ENCODE data around the gene MCC.
A peak's percentile ranks its signal among the peaks of the same experiment; 100 is the strongest.

Gene MCC

GRCh38 chr5:113380807-113381326, 107.4 kb downstream of the MCC start:
- no peaks in the 10 kb centered on the region for H3K9me3 Mint-ChIP-seq
- no peak overlapping the region for H3K27ac Mint-ChIP-seq
- H3K27me3 Mint-ChIP-seq (ENCODE audit: low read depth, poor library complexity): peaks cover 6% of the 10 kb centered on the region
- H3K4me1 Mint-ChIP-seq: peaks cover 46% of the 10 kb centered on the region
- TF ChIP-seq, protein P1, sequence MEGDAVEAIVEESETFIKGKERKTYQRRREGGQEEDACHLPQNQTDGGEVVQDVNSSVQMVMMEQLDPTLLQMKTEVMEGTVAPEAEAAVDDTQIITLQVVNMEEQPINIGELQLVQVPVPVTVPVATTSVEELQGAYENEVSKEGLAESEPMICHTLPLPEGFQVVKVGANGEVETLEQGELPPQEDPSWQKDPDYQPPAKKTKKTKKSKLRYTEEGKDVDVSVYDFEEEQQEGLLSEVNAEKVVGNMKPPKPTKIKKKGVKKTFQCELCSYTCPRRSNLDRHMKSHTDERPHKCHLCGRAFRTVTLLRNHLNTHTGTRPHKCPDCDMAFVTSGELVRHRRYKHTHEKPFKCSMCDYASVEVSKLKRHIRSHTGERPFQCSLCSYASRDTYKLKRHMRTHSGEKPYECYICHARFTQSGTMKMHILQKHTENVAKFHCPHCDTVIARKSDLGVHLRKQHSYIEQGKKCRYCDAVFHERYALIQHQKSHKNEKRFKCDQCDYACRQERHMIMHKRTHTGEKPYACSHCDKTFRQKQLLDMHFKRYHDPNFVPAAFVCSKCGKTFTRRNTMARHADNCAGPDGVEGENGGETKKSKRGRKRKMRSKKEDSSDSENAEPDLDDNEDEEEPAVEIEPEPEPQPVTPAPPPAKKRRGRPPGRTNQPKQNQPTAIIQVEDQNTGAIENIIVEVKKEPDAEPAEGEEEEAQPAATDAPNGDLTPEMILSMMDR (IDR thresholded peaks at IDR 0.05): no peak
- no peak overlapping the region for H3K4me3 Mint-ChIP-seq
- no peaks in the 10 kb centered on the region for H3K36me3 Mint-ChIP-seq (ENCODE audit: low read depth)
- DNase-seq: no peak

- DNase-seq: no peak
- TF ChIP-seq, protein P1 (IDR thresholded peaks at IDR 0.05): no peak
- Mint-ChIP-seq H3K9me3 (no peaks in the 10 kb centered on the region), H3K27me3 (ENCODE audit: low read depth, poor library complexity) (peaks cover 4% of the 10 kb centered on the region), H3K27ac (no peak overlapping the region), H3K4me3 (no peak overlapping the region), H3K4me1 (peaks cover 42% of the 10 kb centered on the region), H3K36me3 (ENCODE audit: low read depth) (no peaks in the 10 kb centered on the region)
These were observed 108.1 kb downstream of the MCC start for GRCh38 chr5:113379936-113380806.

DNA sequence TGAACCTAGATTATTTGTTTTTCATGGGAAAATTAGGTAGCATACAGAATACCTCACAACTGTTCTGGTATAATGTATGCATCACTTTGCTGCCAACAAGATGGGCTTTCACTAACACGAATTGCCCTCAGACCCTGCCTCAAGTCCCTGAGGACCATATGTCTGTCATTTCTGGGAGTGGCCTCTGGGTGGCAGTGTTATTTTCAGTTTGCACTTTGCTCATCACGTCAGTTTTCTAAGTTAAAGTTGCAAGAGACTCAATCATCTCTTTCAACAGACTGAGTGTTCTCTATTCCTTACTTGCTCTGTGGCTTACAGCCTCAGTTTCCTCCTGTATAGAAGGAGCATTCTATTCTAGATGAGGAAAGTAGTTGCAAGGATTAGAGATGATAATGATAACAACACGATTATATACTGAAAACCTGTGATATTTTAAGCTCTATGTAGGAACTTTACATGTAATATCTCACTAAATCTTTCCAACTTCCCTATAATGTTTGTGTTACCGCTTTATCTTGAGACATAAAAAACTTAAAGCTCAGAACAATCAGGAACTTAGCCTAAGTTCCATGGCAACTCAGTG, 109.2 kb downstream of the MCC start:
- DNase-seq: peak; percentile 71
- H3K27ac Mint-ChIP-seq: no peak overlapping the region
- peaks cover 38% of the 10 kb centered on the region for H3K4me1 Mint-ChIP-seq
- H3K9me3 Mint-ChIP-seq: no peaks in the 10 kb centered on the region
- peaks cover 4% of the 10 kb centered on the region for H3K27me3 Mint-ChIP-seq (ENCODE audit: low read depth, poor library complexity)
- TF ChIP-seq, protein P1 (IDR thresholded peaks at IDR 0.05): peak; percentile 68
- no peak overlapping the region for H3K4me3 Mint-ChIP-seq
- H3K36me3 Mint-ChIP-seq (ENCODE audit: low read depth): no peaks in the 10 kb centered on the region

DNA sequence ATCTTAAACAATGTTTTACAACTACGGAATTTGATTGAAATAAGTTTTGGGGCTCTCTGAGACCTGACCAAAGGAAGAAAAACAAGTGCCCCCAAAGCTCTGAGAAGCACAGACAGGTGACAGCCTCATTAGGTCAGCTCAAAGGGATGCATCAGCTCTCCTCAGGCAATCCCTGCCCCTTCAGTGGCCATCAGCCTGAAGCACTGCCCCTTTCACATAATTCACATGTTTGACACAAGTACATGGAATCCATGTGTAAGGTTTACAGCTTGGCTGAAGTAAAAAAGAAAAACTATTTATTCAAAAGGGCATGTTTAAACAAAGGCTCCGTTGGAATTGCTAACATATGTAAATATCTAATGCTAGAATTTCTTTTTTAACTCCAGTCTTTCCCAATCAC, 109.7 kb downstream of the MCC start:
- Mint-ChIP-seq H3K9me3 (no peaks in the 10 kb centered on the region), H3K4me1 (peaks cover 33% of the 10 kb centered on the region), H3K4me3 (no peak overlapping the region), H3K27me3 (ENCODE audit: low read depth, poor library complexity) (peaks cover 4% of the 10 kb centered on the region), H3K27ac (no peak overlapping the region), H3K36me3 (ENCODE audit: low read depth) (no peaks in the 10 kb centered on the region)
- TF ChIP-seq, protein P1 (IDR thresholded peaks at IDR 0.05): no peak
- DNase-seq: no peak

DNA sequence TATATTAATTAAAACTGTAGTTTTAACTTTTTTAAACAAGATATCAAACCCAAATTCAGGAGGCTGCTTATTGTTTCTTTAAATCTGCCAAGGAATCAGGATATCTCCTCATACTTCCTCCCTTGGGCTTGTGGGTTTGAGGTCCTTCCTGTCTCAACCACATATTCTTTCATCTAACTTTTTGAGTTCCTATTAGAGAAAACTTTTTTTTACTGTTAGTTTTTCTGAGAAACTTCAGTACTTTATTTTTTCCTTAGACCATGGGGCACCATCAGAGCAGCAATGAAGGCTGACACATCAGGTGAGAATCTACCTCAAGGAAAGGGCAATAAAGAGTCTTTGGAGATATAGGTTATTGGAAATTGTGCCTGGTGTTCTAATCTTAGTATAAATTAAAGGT, 110.2 kb downstream of the MCC start:
- DNase-seq: no peak
- H3K27ac Mint-ChIP-seq: no peak overlapping the region

More for the DNA sequence above, 110.2 kb downstream of the MCC start:
- H3K36me3 Mint-ChIP-seq (ENCODE audit: low read depth): no peaks in the 10 kb centered on the region
- no peaks in the 10 kb centered on the region for H3K9me3 Mint-ChIP-seq
- H3K4me1 Mint-ChIP-seq: peaks cover 28% of the 10 kb centered on the region
- TF ChIP-seq, protein P1 (IDR thresholded peaks at IDR 0.05): no peak
- peaks cover 4% of the 10 kb centered on the region for H3K27me3 Mint-ChIP-seq (ENCODE audit: low read depth, poor library complexity)
- H3K4me3 Mint-ChIP-seq: no peak overlapping the region
